Parathyroid adenoma (tissue), 2 donors: ENCODE measurements around the gene PSMB7.

Experiments used
- H2AFZ ChIP-seq: fragments of 300-600 bp; sonication (generic); one replicate; pipeline ENCODE4 v1.7.0; 2017; ENCODE audit warnings: antibody characterized with exemption, mild to moderate bottlenecking
- H3K27ac ChIP-seq: fragments of 300-600 bp; sonication (generic); one replicate; pipeline ENCODE4 v1.7.0; 2017
- H3K27me3 ChIP-seq: fragments of 300-600 bp; sonication (generic); one replicate; pipeline ENCODE4 v1.7.0; 2017; ENCODE audit warnings: low read length; ENCODE audit not compliant: control insufficient read depth, insufficient read depth
- H3K36me3 ChIP-seq: fragments of 300-600 bp; sonication (generic); one replicate; pipeline ENCODE4 v1.7.0; 2017; ENCODE audit warnings: low read length; ENCODE audit not compliant: control insufficient read depth, insufficient read depth
- H3K4me1 ChIP-seq: fragments of 300-600 bp; sonication (generic); one replicate; pipeline ENCODE4 v1.7.0; 2017; ENCODE audit warnings: control low read depth
- H3K4me2 ChIP-seq: fragments of 300-600 bp; sonication (generic); one replicate; pipeline ENCODE4 v1.7.0; 2017; ENCODE audit warnings: low read length
- H3K4me3 ChIP-seq: fragments of 300-600 bp; sonication (generic); one replicate; pipeline ENCODE4 v1.7.0; 2017; ENCODE audit warnings: low read depth, low read length
- H3K79me2 ChIP-seq: fragments of 300-600 bp; sonication (generic); one replicate; pipeline ENCODE4 v1.7.0; 2017; ENCODE audit warnings: control low read depth
- H3K9ac ChIP-seq: fragments of 300-600 bp; sonication (generic); one replicate; pipeline ENCODE4 v1.7.0; 2017; ENCODE audit warnings: mild to moderate bottlenecking
- H3K9me3 ChIP-seq: fragments of 300-600 bp; sonication (generic); one replicate; pipeline ENCODE4 v1.7.0; 2017; ENCODE audit warnings: low read length; ENCODE audit not compliant: control insufficient read depth
- CTCF ChIP-seq: fragments of 300-600 bp; sonication (generic); IDR thresholded peaks from one replicate; pipeline ENCODE4 v1.7.0; 2017; ENCODE audit warnings: antibody characterized with exemption, mild to moderate bottlenecking
- donor health status: primary hyperparathyroidism.

PSMB7 gene

GRCh38 chr9:124411514-124412227, 3.6 kb downstream of the PSMB7 start:
- no peak overlapping the region for H3K4me2 ChIP-seq
- no peak overlapping the region for H3K9ac ChIP-seq
- no peaks in the 10 kb centered on the region for H3K9me3 ChIP-seq
- peaks cover 5% of the 10 kb centered on the region for H3K79me2 ChIP-seq
- TF ChIP-seq CTCF: no peak
- no peak overlapping the region for H3K4me3 ChIP-seq
- no peaks in the 10 kb centered on the region for H3K36me3 ChIP-seq
- no peaks in the 10 kb centered on the region for H3K27me3 ChIP-seq
- H2AFZ ChIP-seq: no peak overlapping the region
- H3K4me1 ChIP-seq: peaks cover 4% of the 10 kb centered on the region
- no peak overlapping the region for H3K27ac ChIP-seq

GRCh38 chr9:124410321-124410913, 4.8 kb downstream of the PSMB7 start:
- H3K4me2 ChIP-seq: no peak overlapping the region
- peak; percentile 16 for TF ChIP-seq CTCF
- peaks cover 4% of the 10 kb centered on the region for H3K4me1 ChIP-seq

GRCh38 chr9:124409410-124409809, 5.8 kb downstream of the PSMB7 start:
- peaks cover 4% of the 10 kb centered on the region for H3K4me1 ChIP-seq
- H3K27ac ChIP-seq: no peak overlapping the region
- H3K4me2 ChIP-seq: no peak overlapping the region
- H3K27me3 ChIP-seq: no peaks in the 10 kb centered on the region
- H3K9ac ChIP-seq: no peak overlapping the region
- H3K4me3 ChIP-seq: no peak overlapping the region
- no peak overlapping the region for H2AFZ ChIP-seq
- H3K36me3 ChIP-seq: no peaks in the 10 kb centered on the region
- no peaks in the 10 kb centered on the region for H3K9me3 ChIP-seq
- TF ChIP-seq CTCF: no peak
- H3K79me2 ChIP-seq: peaks cover 14% of the 10 kb centered on the region

More at GRCh38 chr9:124410321-124410913, 4.8 kb downstream of the PSMB7 start:
- Histone ChIP-seq H3K9me3 (no peaks in the 10 kb centered on the region), H2AFZ (no peak overlapping the region), H3K4me3 (no peak overlapping the region), H3K27me3 (no peaks in the 10 kb centered on the region), H3K79me2 (peaks cover 11% of the 10 kb centered on the region), H3K9ac (no peak overlapping the region), H3K27ac (no peak overlapping the region), H3K36me3 (no peaks in the 10 kb centered on the region)

- TF ChIP-seq CTCF: no peak
- Histone ChIP-seq H3K9me3 (no peaks in the 10 kb centered on the region), H3K79me2 (peaks cover 24% of the 10 kb centered on the region), H2AFZ (no peak overlapping the region), H3K27me3 (no peaks in the 10 kb centered on the region), H3K36me3 (no peaks in the 10 kb centered on the region), H3K4me2 (no peak overlapping the region), H3K4me3 (no peak overlapping the region), H3K4me1 (no peaks in the 10 kb centered on the region), H3K9ac (no peak overlapping the region), H3K27ac (no peak overlapping the region)
Observed at GRCh38 chr9:124403246-124403645, 12.0 kb downstream of the PSMB7 start.
